Amniotic epithelial cell (primary cell): ENCODE results near the gene RBMXL3.
"Not testable (repeated sequence)": the region's sequence is repeated elsewhere in the genome, so short reads cannot be mapped to it uniquely, and the experiment has no call there.

Experiments
- DNase-seq: peaks from one replicate; pipeline ENCODE4 v3.0.0-alpha.2; 2010; ENCODE audit warnings: low read depth

The RBMXL3 gene

DNA sequence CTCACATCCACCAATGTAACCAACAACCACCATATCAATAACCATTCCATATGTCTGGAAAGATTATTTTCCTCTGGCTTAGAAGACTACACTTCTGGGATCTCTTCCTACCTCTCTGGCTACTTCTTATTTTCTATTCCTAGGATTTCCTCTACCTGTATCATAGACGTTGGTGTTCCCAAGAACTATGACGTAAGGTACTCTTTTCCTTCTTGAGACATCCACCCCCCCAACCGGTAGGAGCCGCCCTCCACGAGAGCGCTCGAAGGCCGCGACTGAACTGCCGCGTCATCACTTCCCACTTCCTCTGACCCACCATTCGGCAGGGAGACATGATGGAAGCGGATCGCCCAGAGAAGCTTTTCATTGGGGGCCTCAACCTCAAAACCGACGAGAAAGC, at the start of gene RBMXL3:
TSS of gene RBMXL3 (plus strand) at position 301 of the 400 bp plus-strand sequence. CDS start at position 333, 32 bp downstream.
- DNase-seq = no peak

DNA sequence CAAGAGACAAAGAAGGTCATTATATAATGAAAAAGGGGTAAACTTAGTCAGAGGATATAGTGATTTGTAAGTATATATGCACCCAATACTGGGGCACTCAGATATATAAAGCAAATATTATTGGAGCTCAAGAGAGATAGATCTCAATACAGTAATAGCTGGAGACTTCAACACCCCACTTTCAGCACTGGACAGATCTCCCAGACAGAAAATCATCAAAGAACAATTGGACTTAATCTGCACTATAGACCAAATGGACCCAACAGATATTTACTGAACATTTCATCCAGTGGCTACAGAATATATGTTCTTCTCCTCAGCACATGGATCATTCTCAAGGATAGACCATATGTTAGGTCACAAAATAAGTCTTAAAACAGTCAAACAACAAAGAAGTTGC, 47.2 kb upstream of the RBMXL3 start:
- no peak for DNase-seq

DNA sequence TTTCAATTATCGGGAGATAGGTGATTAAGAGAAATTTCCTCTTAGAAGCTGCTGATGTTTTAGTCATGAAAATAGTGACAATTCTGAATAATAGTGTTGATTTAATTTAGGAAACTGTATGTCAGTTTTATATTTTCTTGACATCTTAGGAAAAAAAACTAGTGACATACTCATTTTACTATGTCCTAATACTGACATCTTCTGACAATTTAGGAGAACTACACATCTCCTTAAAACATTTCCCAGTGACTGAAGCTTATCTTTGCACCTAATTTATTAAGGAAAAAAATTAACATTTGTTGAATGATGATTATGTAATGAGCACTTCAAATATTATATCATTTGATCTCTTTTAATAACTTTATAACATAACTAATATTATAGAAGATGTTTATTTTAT, 42.0 kb upstream of the RBMXL3 start:
- peak; percentile 22 for DNase-seq

DNA sequence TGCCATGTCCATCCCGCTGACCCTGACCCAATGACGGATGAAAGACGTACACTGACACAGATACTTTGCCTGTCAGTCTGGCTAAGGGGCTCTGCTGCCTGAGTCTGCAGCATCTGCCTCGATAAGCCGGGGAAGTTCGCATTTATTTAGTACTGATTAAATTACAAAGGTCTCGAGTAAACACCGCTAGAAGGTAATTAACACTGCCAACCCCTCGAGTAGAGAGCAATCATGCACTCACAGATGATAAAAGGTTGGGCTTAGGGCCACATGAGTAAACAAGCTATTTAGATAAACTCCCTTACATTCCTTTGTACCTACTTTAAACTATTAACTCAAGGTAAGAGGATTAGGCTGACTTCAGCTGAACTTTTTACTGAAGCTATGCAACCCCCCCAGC, 16.0 kb upstream of the RBMXL3 start:
- DNase-seq = no peak

DNA sequence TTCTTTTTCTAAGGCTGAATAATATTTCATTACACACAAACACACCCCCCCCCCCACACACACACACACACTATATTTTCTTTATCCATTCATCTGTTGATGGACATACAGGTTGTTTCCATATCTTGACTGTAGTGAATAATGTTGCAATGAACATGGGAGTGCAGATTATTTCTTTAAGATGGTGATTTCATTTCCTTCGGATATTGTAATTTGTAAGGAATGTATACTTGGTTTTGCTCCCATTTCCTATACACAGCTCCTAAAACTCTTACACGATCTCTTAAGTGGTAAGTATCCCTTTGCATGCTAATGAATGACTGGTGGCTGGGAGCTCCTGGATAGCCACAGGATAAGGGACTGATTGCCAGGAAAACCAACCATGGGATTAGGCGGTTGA, 14.7 kb upstream of the RBMXL3 start:
- DNase-seq = no peak

DNA sequence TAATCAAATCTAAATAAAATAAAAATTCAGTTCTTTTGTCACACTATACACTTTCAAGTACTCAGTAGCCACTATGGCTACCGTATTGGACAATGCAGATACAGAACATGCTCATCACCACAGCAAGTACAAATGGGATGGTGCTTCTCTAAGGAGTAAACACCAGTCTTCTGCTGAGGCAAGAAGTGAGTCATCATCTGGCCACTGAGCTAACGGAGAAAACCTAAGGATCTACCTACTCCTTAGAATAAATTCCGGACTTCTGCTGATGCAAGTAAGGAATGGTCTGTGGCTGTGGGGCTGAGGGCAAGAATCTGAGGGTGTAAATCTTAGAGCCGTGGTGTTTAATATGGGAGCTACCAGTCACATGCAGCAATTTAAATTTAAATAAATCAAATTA, 11.3 kb upstream of the RBMXL3 start:
- peak; percentile 67 for DNase-seq

DNA sequence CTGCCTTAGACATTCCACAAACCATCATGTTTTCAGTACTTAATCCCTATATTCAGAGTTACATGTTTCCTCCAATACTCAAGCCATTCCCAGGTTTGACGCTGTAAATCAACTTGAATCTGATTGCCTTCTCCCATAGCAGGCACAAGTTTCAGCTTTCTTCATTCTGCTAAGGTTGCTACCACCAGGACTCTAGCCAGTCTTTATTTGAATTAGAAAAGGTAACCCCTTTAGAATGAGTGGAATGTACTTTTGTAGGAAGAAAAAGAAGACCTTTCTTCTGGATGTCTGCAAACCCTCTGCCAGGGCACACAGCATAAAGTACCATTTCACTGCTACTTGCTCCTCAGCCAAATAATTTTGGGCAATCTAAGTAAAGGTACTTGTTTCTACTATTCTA, 10.7 kb upstream of the RBMXL3 start:
- no peak for DNase-seq

DNA sequence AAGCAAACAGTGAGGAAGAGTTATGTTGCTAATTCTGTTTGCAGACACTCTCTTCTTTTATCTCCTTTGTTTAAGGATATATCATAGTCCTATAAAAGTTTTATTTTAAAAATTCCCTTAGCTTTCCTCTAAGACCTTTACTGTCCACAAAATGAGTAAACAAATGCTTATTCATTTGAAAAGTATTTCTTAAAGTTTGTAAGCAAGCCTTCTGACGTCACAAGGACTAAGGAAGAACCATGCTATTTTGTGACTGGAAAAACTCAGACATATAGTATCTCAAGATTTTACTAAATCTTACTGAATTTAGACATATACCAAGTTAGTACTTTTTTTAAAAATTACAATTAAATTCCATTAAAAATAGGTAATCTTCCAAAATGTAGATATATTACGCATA, 5.2 kb upstream of the RBMXL3 start:
- peak; percentile 66 for DNase-seq

DNA sequence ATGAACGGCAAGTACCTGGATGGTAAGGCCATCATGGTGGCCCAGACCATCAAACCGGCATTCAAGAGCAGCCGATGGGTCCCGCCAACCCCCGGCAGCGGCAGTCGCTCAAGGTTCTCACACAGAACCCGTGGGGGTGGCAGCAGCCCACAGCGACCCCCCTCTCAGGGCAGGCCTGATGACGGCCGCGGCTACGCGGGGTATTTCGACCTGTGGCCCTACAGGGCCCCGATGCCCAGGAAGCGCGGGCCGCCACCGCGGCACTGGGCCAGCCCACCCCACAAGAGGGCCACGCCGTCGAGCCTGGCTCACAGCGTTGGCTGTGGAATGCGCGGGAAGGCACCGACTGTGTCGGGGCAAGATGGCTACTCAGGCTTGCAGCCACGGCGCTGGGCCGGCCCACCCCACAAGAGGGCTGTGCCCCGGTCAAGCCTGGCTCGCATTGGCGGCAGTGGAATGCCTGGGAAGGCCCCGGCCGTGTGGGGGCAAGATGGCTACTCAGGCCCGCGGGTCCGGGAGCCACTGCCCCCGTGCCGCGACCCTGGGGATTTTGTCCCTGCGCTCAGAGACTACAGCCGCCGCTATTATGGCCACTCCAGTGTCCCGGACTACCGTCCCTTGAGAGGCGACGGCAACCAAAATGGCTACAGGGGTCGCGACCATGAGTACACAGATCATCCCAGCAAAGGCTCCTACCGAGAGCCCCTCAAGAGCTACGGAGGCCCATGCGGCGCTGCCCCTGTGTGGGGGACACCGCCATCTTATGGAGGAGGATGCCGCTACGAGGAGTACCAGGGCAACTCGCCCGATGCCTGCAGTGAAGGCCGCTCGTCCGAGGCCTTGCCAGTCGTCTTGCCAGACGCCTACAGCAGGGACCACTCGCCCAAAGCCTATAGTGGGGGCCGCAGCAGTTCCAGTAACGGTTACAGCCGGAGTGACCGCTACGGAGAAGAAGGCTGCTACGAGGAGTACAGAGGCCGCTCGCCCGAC, 731 bp downstream of the RBMXL3 start:
- DNase-seq = no peak

DNA sequence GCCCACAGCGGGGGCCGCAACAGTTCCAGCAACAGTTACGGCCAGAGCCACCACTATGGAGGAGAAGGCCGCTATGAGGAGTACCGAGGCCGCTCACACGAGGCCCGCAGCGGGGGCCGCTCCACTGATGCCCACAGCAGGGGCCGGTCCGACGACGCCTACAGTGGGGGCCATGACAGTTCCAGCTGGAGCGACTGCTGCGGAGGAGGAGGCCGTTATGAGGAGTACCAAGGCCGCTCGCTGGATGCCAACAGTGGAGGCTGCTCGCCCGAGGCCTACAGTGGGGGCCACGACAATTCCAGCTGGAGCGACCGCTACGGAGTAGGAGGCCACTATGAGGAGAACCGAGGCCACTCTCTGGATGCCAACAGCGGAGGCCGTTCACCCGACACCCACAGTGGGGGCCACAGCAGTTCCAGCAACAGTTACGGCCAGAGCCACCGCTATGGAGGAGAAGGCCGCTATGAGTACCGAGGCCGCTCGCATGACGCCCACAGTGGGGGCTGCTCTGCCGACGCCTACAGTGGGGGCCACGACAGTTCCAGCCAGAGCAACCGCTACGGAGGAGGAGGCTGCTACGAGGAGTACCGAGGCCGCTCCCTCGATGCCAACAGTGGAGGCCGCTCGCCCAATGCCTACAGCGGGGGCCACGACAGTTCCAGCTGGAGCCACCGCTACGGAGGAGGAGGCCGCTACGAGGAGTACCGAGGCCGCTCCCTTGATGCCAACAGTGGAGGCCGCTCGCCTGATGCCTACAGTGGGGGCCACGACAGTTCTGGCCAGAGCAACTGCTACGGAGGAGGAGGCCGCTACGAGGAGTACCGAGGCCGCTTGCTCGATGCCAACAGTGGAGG, 1.7 kb downstream of the RBMXL3 start:
- DNase-seq = no peak

DNA sequence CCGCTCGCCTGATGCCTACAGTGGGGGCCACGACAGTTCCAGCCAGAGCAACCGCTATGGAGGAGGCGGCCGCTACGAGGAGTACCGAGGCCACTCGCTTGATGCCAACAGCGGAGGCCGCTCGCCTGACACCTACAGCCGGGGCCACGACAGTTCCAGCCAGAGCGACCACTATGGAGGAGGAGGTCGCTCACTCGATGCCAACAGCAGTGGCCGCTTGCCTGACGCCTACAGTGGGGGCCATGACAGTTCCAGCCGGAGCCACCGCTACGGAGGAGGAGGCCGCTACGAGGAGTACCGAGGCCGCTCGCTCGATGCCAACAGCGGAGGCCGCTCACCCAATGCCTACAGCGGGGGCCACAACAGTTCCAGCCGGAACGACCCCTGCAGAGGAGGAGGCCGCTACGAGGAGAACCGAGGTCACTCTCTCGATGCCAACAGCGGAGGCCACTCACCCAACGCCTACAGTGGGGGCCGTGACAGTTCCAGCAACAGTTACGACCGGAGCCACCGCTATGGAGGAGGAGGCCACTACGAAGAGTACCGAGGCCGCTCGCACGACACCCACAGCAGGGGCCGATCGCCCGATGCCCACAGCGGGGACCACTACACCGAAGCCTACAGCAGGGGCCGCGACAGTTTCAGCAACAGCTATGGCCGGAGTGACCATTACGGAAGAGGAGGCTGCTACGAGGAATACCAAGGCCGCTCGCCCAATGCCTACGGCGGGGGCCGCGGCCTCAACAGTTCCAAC, 2.5 kb downstream of the RBMXL3 start:
- DNase-seq = no peak

DNA sequence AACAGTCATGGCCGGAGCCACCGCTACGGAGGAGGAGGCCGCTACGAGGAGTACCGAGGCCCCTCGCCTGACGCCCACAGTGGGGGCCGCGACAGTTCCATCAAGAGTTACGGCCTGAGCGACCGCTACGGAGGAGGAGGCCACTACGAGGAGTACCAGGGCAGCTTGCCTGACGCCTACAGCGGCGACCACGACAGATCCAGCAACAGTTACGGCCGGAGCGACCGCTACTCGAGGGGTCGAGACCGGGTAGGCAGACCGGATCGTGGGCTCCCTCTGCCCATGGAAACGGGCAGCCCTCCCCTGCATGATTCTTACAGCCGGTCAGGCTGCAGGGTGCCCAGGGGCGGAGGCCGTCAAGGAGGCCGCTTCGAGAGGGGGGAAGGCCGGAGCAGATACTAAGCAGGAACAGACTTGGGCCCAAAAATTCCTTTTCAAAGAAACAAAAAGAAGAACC, 3.1 kb downstream of the RBMXL3 start:
- no peak for DNase-seq

DNA sequence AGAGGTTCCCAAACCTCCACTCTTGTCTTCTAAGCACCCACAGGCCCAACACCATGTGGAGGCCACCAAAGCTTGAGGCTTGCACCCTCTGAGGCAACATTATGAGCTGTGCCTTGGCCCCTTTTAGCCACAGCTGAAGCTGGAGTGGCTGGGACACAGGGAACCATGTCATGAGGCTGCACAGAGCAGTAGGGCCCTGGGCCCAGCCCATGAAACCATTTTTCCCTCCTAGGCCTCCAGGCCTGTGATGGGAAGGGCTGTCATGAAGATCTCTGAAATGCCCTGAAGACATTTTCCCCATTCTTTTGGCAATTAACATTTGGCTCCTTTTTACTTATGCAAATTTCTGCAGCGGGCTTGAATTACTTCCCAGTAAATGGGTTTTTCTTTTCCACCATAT, 14.8 kb downstream of the RBMXL3 start:
- no peak for DNase-seq

DNA sequence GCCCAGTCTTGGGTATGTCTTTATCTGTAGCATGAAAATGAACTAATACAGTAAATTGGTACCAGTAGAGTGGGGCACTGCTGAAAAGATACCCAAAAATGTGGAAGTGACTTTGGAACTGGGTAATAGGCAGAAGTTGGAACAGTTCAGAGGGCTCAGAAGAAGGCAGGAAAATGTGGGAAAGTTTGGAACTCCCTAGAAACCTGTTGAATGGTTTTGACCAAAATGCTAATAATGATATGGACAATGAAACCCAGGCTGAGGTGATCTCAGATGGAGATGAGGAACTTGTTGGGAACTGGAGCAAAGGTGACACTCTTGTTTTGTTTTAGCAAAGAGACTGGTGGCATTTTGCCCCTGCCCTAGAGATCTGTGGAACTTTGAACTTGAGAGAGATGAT, 20.3 kb downstream of the RBMXL3 start:
- not testable (repeated sequence) for DNase-seq

DNA sequence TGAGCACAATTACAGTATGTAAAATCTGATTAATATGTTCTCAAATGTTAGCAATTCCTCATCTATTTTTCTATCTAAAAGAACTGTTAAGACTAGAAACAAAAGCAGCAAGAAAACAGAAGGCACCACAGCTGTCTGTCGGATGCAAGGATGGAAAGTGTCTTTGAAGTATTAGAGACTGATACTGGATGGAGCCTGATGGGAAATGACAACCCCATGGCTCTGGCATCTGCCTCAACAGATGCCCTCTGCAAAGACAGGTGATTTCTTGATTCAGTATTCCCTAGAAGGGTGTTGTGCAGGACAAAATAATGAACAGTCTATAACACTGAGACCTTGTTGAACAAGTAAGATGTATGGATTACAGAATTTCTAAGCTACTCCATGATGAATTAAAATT, 24.9 kb downstream of the RBMXL3 start:
- DNase-seq = no peak

DNA sequence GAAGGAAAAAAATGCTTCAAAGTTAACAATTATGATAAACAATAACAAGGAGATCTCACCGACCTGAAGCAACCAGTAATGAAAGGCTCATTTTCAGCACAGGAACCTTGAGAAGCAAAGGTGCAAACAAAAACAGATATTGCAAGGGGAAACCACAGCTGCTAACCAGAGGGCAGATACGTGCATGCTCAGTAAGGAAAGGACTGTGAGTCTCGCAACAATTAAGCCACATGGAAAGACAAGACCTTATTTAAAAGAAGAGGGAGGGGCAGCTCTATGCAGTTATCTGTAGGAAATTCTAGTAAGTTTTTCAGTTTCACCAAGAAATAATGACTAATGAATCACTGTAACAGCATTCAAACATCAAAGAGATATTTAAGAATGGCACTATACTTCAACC, 25.4 kb downstream of the RBMXL3 start:
- DNase-seq = no peak

DNA sequence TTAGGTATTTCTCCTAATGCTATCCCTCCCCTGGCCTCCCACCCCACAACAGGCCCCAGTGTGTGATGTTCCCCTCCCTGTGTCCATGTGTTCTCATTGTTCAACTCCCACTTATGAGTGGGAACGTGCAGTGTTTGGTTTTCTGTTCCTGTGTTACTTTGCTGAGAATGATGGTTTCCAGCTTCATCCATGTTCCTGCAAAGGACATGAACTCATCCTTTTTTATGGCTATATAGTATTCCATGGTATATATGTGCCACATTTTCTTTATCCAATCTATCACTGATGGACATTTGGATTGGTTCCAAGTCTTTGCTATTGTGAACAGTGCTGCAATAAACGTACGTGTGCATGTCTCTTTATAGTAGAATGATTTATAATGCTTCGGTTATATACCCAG, 28.1 kb downstream of the RBMXL3 start:
- DNase-seq = not testable (repeated sequence)

DNA sequence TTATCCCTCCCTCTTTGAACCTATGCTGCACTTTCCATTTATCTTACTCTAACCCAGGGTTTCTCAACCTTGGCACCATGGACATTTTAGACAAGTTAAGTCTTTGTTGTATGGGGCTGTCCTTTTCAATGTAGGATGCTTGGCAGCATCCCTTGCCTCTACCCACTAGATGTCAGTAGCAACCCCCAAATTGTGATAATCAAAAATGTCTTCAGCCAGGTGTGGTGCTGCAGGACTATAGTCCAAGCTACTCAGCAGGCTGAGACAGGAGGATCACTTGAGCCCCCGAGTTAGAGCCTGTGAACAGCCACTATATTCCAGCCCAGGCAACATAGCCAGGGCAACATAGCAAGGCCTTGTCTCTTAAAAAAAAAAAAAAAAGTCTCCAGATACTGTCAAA, 37.7 kb downstream of the RBMXL3 start:
- peak; percentile 26 for DNase-seq

DNA sequence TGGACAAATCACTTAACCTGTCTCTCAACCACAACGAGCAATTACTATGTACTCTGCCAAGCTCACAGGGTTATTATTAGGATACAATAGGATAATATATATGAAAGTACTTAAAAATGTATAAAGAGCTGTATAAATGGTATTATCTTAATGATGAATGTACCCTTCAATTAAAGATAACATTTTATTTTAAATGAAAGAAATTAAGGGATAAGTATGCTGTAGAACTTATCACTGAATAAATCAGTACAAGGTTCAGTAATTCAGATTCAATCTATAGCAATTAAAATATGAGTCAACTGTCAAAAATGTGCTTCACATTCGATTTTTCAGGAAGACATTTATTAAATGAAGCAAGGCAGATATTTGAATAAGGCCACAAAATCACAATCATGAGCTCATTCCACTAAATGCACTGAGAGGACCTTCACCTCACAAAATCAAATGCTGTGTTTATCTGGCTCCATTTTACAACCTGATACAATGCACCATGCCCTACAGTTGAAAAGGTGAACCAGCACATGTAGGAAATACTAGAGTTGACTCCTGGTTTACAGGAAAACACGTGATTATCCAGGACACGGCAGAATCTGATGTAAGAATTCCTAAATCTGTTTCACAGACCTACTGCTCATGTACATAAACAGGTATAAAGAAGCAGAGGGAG, 40.3 kb downstream of the RBMXL3 start:
- DNase-seq = no peak

DNA sequence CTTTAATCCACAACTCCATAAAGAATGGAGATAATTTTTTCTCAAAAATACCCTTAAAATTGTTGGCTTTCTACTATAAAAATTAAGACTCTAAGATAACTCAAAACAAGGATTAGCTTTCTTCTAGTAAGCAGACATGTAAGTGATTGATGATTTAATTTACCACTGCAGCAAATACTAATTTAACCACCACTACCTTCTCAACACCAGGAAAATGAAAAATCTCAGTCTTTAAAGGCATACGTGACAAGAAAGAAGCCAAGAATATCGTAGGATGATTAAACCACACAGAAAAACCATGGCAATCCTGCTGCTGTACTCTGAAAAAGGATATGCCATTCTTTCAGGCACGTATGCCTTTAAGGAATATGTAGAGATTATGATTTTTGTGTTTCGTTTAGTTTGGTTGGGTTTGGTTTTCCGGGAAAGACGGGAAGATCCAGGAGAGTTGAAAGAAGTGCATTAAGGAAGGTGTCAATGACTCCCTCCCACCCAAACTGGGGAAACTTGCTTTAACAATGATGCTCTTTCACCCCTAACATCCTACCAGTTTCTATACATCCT, 43.8 kb downstream of the RBMXL3 start:
- no peak for DNase-seq
